Liver (tissue), 9 donors: ENCODE results near the gene TSPAN32. TPM values are rescaled to one million over a fixed set of nuclear protein-coding genes. Genes with fewer than 3 reads are reported as not detected.

ENCODE experiments used
- DNase-seq: peaks from one replicate; pipeline ENCODE4 v3.0.0-alpha.2; 2017; ENCODE audit warnings: low spot score
- H3K27ac ChIP-seq, 2 donors: one replicate each; pipeline ENCODE4 v1.7.0; 2013; ENCODE audit warnings: inconsistent platforms in 2 of 2, low read length in 2 of 2, control low read depth in 1 of 2, low read depth in 1 of 2, mild to moderate bottlenecking in 1 of 2
- H3K27me3 ChIP-seq, 4 donors: one replicate each; pipeline versions ENCODE4 v1.6.1 to v1.7.0; 2013; ENCODE audit warnings: low read length in 3 of 4, inconsistent platforms in 1 of 4, mild to moderate bottlenecking in 1 of 4, moderate library complexity in 1 of 4; ENCODE audit not compliant: control insufficient read depth in 4 of 4, insufficient read depth in 4 of 4
- H3K36me3 ChIP-seq, 4 donors: one replicate each; pipeline versions ENCODE4 v1.6.1 to v1.7.0; 2013; ENCODE audit warnings: low read length in 3 of 4, mild to moderate bottlenecking in 3 of 4, low read depth in 1 of 4, moderate library complexity in 1 of 4; ENCODE audit not compliant: control insufficient read depth in 4 of 4, insufficient read depth in 3 of 4
- H3K4me1 ChIP-seq, 4 donors: one replicate each; pipeline versions ENCODE4 v1.6.1 to v1.7.0; 2013; ENCODE audit warnings: low read length in 3 of 4, mild to moderate bottlenecking in 3 of 4, moderate library complexity in 1 of 4; ENCODE audit not compliant: control insufficient read depth in 4 of 4, insufficient read depth in 4 of 4
- H3K4me3 ChIP-seq, 3 donors: one replicate each; pipeline versions ENCODE4 v1.6.1 to v1.7.0; 2013; ENCODE audit warnings: low read length in 3 of 3, control low read depth in 1 of 3, low read depth in 1 of 3, mild to moderate bottlenecking in 1 of 3
- H3K9ac ChIP-seq, 2 donors: one replicate each; pipeline ENCODE4 v1.7.0; 2013; ENCODE audit warnings: low read length in 2 of 2, mild to moderate bottlenecking in 2 of 2, moderate library complexity in 2 of 2, control low read depth in 1 of 2, low read depth in 1 of 2
- H3K9me3 ChIP-seq, 4 donors: one replicate each; pipeline versions ENCODE4 v1.6.1 to v1.7.0; 2013; ENCODE audit warnings: low read length in 3 of 4; ENCODE audit not compliant: control insufficient read depth in 4 of 4
- EGR1 ChIP-seq, 2 donors: IDR thresholded peaks; 2 replicates each; pipeline ENCODE4 v1.6.1; 2016 to 2018; ENCODE audit warnings: antibody characterized with exemption in 2 of 2, low read depth in 2 of 2
- FOXA2 ChIP-seq: IDR thresholded peaks from 2 replicates; pipeline ENCODE4 v1.6.1; 2016; ENCODE audit warnings: antibody characterized with exemption
- GABPA ChIP-seq, 2 donors: IDR thresholded peaks in 1 of 2; conservative IDR thresholded peaks in 1 of 2; 2 replicates each; pipeline ENCODE4 v1.6.1; 2016; ENCODE audit warnings: antibody characterized with exemption in 2 of 2, mild to moderate bottlenecking in 1 of 2, moderate library complexity in 1 of 2
- HNF4G ChIP-seq: IDR thresholded peaks from 2 replicates; pipeline ENCODE4 v1.6.1; 2016; ENCODE audit warnings: antibody characterized with exemption
- JUND ChIP-seq, 2 donors: IDR thresholded peaks; 2 replicates each; pipeline ENCODE4 v1.6.1; 2016; ENCODE audit warnings: antibody characterized with exemption in 2 of 2
- NR2F2 ChIP-seq: IDR thresholded peaks from 2 replicates; pipeline ENCODE4 v1.6.1; 2016; ENCODE audit warnings: antibody characterized with exemption
- RAD21 ChIP-seq, 2 donors: IDR thresholded peaks; 2 replicates each; pipeline ENCODE4 v1.6.1; 2016; ENCODE audit warnings: antibody characterized with exemption in 2 of 2, mild to moderate bottlenecking in 2 of 2
- RXRA ChIP-seq, 2 donors: IDR thresholded peaks; 2 replicates each; pipeline ENCODE4 v1.6.1; 2017 to 2018; ENCODE audit warnings: antibody characterized with exemption in 2 of 2, mild to moderate bottlenecking in 1 of 2
- SP1 ChIP-seq: IDR thresholded peaks from 2 replicates; pipeline ENCODE4 v1.6.1; 2018; ENCODE audit warnings: antibody characterized with exemption, mild to moderate bottlenecking
- TAF1 ChIP-seq: conservative IDR thresholded peaks from 2 replicates; pipeline ENCODE4 v1.6.1; 2016; ENCODE audit warnings: antibody characterized with exemption, mild to moderate bottlenecking
- YY1 ChIP-seq: IDR thresholded peaks from 2 replicates; pipeline ENCODE4 v1.6.1; 2016; ENCODE audit warnings: antibody characterized with exemption, mild to moderate bottlenecking
- WGBS: extraction: QIAGEN DNeasy Blood & Tissue Kit; methylation state at CpG from one replicate; pipeline ENCODE4 v1.1.7; 2013; 5-methylcytosine and 5-hydroxymethylcytosine counted together
- polyA plus RNA-seq, 2 donors: library from polyadenylated mRNA; stranded (reverse) in 1 of 2; unstranded in 1 of 2; fragments of 200-250 nt in 1 of 2; fragments of >200 nt in 1 of 2; fragmentation: Nextera tagmentation in 1 of 2; extraction: Ambion mirVana in 1 of 2; gene quantifications; one replicate each; pipeline versions ENCODE4 v1.2.1 to v1.2.3, GENCODE V29; 2013 to 2015
- total RNA-seq, 2 donors: library from RNA; depleted of rRNA; stranded (reverse); fragments of >200 nt; gene quantifications; one replicate each; pipeline ENCODE4 v1.2.3, GENCODE V29; 2014
- TF ChIP-seq, protein P1 (sequence below): IDR thresholded peaks from 2 replicates; pipeline ENCODE4 v1.6.1; 2016; ENCODE audit warnings: antibody characterized with exemption
- TF ChIP-seq, protein P2 (sequence below): IDR thresholded peaks from 2 replicates; pipeline ENCODE4 v1.6.1; 2016; ENCODE audit warnings: antibody characterized with exemption
- TF ChIP-seq, protein P3 (sequence below): fragments of 150-350 bp; IDR thresholded peaks from 2 replicates; pipeline ENCODE4 v1.5.1; 2017; ENCODE audit warnings: improper control_type of control experiment, low read depth, low read length; ENCODE audit not compliant: missing input control
- TF ChIP-seq, protein P4 (sequence below): IDR thresholded peaks from 2 replicates; pipeline ENCODE4 v1.6.1; 2016; ENCODE audit warnings: antibody characterized with exemption, mild to moderate bottlenecking
- donor health status: healthy.
- donor health status: healthy.
- donor health status: healthy.
- donor health status: healthy.
- donor health status: healthy.

TSPAN32 gene
- total and polyA plus RNA-seq, 4 donors = 0.25 to 71.4 (median 0.45) TPM

DNA sequence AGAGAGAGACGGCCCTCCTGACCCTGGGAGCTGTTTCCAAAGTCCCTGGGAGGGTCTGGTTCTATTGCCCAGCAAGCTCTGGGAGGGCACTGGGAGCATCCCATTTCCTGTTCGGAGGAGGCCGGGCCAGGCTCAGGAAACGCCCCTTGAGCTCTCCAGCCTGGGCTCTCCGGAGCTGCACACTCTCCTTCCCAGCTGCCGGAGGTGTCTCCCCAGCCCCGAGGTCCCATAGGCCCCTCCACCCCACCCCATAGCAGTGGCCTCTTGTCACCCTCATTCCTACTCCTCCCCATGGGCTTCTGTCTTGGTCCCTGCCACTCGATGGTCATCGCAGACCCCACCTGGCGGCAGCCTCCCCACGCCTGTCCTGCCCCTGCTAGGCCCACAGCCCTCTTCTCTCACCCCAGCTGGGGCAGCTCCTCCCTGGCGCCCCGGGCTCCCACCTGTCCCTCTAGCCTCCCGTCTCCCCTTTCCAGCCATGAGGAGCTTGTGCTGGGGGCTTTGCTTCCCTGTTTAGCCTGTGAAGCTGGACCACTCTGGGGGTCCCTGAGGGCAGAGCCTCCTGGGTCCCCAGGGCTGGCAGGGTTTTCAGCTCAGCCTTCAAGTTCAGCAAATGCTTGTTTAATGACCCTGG, 2.8 kb downstream of the TSPAN32 start:
- no peak overlapping the region for H3K27ac ChIP-seq
- peak overlapping the region in 1 of 2 donors; percentile 28 for H3K9ac ChIP-seq
- H3K27me3 ChIP-seq = no peaks in the 10 kb centered on the region
- H3K36me3 ChIP-seq = no peaks in the 10 kb centered on the region
- H3K4me1 ChIP-seq = peaks cover 6 to 39% (median 24%) of the 10 kb centered on the region in 4 donors
- peak; percentile 62 for DNase-seq
- no peaks in the 10 kb centered on the region for H3K9me3 ChIP-seq
- TF ChIP-seq, protein P1, sequence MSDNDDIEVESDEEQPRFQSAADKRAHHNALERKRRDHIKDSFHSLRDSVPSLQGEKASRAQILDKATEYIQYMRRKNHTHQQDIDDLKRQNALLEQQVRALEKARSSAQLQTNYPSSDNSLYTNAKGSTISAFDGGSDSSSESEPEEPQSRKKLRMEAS = no peak
- TF ChIP-seq YY1 (no peak), EGR1 (IDR thresholded peaks at IDR 0.05; ENCODE audit: low read depth in 2 of 2) (no peak), JUND (IDR thresholded peaks at IDR 0.05) (no peak)
- TF ChIP-seq, protein P2, sequence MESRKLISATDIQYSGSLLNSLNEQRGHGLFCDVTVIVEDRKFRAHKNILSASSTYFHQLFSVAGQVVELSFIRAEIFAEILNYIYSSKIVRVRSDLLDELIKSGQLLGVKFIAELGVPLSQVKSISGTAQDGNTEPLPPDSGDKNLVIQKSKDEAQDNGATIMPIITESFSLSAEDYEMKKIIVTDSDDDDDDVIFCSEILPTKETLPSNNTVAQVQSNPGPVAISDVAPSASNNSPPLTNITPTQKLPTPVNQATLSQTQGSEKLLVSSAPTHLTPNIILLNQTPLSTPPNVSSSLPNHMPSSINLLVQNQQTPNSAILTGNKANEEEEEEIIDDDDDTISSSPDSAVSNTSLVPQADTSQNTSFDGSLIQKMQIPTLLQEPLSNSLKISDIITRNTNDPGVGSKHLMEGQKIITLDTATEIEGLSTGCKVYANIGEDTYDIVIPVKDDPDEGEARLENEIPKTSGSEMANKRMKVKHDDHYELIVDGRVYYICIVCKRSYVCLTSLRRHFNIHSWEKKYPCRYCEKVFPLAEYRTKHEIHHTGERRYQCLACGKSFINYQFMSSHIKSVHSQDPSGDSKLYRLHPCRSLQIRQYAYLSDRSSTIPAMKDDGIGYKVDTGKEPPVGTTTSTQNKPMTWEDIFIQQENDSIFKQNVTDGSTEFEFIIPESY = no peak
- WGBS = 61% methylated on average over 14 of the region's 14 CpGs
- no peak overlapping the region for H3K4me3 ChIP-seq

DNA sequence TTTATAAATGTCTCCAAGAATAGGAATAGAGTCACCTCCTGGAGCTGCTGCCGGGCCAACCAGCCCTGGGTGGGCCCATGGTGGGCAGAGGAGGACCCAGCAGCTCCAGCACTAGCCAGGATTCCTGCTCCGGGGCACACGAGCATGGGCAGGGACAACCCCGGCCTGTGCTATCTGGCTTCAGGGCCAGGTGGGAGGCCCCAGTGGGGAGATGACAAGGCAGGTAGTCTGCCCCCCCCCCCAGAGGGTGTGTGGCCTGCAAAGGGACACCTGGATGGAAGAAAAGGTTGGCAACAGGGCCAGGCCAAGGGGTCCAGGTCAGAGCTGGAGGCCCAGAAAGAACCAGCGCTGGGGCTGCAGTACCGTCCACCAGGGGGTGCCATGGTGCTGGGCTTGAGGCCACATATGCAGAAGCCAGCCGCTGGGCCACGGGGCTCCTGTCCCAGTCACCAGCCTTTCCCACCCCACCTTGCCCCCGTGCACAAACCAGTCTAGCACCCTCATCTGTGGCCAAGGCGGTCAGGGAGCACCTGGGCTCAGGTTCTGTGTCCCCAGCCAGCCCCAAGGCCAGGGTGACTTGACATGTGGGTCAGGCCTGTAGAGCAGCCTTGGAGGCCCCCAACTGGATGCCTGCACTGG, 3.4 kb downstream of the TSPAN32 start:
- TF ChIP-seq, protein P3, sequence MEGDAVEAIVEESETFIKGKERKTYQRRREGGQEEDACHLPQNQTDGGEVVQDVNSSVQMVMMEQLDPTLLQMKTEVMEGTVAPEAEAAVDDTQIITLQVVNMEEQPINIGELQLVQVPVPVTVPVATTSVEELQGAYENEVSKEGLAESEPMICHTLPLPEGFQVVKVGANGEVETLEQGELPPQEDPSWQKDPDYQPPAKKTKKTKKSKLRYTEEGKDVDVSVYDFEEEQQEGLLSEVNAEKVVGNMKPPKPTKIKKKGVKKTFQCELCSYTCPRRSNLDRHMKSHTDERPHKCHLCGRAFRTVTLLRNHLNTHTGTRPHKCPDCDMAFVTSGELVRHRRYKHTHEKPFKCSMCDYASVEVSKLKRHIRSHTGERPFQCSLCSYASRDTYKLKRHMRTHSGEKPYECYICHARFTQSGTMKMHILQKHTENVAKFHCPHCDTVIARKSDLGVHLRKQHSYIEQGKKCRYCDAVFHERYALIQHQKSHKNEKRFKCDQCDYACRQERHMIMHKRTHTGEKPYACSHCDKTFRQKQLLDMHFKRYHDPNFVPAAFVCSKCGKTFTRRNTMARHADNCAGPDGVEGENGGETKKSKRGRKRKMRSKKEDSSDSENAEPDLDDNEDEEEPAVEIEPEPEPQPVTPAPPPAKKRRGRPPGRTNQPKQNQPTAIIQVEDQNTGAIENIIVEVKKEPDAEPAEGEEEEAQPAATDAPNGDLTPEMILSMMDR = peak; percentile 91
- TF ChIP-seq TAF1 (no peak), RAD21 (IDR thresholded peaks at IDR 0.05) (peak; percentile 96)

DNA sequence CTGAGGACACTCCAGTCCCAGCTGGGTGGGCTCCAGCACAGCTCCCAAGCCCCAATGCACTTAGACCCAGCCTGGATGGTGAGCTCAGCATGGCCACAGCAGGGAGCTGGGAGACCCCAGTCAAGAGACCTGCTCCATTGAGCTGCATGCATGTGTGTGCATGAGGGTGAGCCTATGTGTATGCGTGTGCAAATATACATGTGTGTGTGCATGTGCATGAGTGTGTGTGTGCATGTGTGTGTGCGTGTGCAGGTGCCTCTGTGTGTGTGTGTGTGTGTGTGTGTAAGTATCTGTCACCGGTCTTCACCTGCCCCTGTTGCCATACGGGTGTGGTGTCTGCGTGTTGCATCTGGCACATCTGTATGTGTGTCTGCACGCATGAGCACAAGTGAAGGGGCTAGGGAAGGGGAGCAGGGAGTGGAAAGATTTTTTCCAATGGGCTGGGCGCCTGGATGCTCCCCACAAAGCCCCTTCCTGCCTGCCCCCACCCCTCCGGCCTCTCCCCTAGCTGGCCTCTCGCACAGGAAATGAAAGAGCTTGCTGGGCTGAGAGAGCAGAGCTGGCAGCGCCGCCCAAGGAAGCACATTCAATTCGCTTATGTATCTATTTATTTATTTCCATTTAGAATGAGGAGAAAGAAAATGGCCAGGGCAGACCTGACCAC, 4.1 kb downstream of the TSPAN32 start:
- peaks cover 6 to 39% (median 24%) of the 10 kb centered on the region in 4 donors for H3K4me1 ChIP-seq
- H3K9ac ChIP-seq = no peak overlapping the region
- no peak overlapping the region for H3K4me3 ChIP-seq
- H3K9me3 ChIP-seq = no peaks in the 10 kb centered on the region
- 55% methylated on average over 12 of the region's 12 CpGs for WGBS
- DNase-seq = peak; percentile 40
- no peaks in the 10 kb centered on the region for H3K27me3 ChIP-seq
- peak overlapping the region; percentile 49 to 54 for H3K27ac ChIP-seq
- no peaks in the 10 kb centered on the region for H3K36me3 ChIP-seq
- TF ChIP-seq SP1 (no peak), JUND (IDR thresholded peaks at IDR 0.05) (no peak), RAD21 (IDR thresholded peaks at IDR 0.05) (no peak), HNF4G (no peak), FOXA2 (no peak), RXRA (IDR thresholded peaks at IDR 0.05) (no peak), NR2F2 (no peak), GABPA (IDR thresholded peaks at IDR 0.05 in 1 of 2, conservative IDR thresholded peaks at IDR 0.05 in 1 of 2) (no peak)
- TF ChIP-seq, protein P3 = no peak
- TF ChIP-seq, protein P4, sequence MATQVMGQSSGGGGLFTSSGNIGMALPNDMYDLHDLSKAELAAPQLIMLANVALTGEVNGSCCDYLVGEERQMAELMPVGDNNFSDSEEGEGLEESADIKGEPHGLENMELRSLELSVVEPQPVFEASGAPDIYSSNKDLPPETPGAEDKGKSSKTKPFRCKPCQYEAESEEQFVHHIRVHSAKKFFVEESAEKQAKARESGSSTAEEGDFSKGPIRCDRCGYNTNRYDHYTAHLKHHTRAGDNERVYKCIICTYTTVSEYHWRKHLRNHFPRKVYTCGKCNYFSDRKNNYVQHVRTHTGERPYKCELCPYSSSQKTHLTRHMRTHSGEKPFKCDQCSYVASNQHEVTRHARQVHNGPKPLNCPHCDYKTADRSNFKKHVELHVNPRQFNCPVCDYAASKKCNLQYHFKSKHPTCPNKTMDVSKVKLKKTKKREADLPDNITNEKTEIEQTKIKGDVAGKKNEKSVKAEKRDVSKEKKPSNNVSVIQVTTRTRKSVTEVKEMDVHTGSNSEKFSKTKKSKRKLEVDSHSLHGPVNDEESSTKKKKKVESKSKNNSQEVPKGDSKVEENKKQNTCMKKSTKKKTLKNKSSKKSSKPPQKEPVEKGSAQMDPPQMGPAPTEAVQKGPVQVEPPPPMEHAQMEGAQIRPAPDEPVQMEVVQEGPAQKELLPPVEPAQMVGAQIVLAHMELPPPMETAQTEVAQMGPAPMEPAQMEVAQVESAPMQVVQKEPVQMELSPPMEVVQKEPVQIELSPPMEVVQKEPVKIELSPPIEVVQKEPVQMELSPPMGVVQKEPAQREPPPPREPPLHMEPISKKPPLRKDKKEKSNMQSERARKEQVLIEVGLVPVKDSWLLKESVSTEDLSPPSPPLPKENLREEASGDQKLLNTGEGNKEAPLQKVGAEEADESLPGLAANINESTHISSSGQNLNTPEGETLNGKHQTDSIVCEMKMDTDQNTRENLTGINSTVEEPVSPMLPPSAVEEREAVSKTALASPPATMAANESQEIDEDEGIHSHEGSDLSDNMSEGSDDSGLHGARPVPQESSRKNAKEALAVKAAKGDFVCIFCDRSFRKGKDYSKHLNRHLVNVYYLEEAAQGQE = no peak

More for the DNA sequence above, 3.4 kb downstream of the TSPAN32 start:
- H3K4me3 ChIP-seq = no peak overlapping the region
- H3K9ac ChIP-seq = no peak overlapping the region
- peak; percentile 96 for DNase-seq
- H3K9me3 ChIP-seq = no peaks in the 10 kb centered on the region
- H3K4me1 ChIP-seq = peaks cover 6 to 39% (median 24%) of the 10 kb centered on the region in 4 donors
- H3K27me3 ChIP-seq = no peaks in the 10 kb centered on the region
- H3K27ac ChIP-seq = no peak overlapping the region
- 27% methylated on average over 10 of the region's 10 CpGs for WGBS
- H3K36me3 ChIP-seq = no peaks in the 10 kb centered on the region
